Breast epithelium (tissue), 4 donors: Measurements from ENCODE around the gene MCM5. TPM values are rescaled to one million over a fixed set of nuclear protein-coding genes. Genes with fewer than 3 reads are reported as not detected.

Source experiments
- DNase-seq, 2 donors: peaks; one replicate each; pipeline ENCODE4 v3.0.0-alpha.2; 2019; ENCODE audit warnings: low spot score in 2 of 2
- H3K27ac ChIP-seq, 2 donors: fragments of 200-600 bp; sonication (generic) in 1 of 2; one replicate each; pipeline ENCODE4 v1.5.1; 2016 to 2019; ENCODE audit warnings: mild to moderate bottlenecking in 1 of 2
- H3K27me3 ChIP-seq, 2 donors: fragments of 200-600 bp; sonication (generic) in 1 of 2; one replicate each; pipeline versions ENCODE4 v1.5.1 to v1.6.0; 2017 to 2019; ENCODE audit warnings: control low read depth in 1 of 2, mild to moderate bottlenecking in 1 of 2
- H3K36me3 ChIP-seq: fragments of 200-600 bp; one replicate; pipeline ENCODE4 v1.5.1; 2019
- H3K4me1 ChIP-seq, 2 donors: fragments of 200-600 bp; sonication (generic); one replicate each; pipeline ENCODE4 v1.5.1; 2016 to 2019; ENCODE audit warnings: control low read depth in 1 of 2
- H3K4me3 ChIP-seq, 3 donors: fragments of 200-600 bp; sonication (generic); 1 replicate in 2 of 3; 2 replicates in 1 of 3; pipeline ENCODE4 v1.5.1; 2016 to 2019; ENCODE audit warnings: mild to moderate bottlenecking in 3 of 3, moderate library complexity in 2 of 3
- H3K9me3 ChIP-seq, 2 donors: fragments of 200-600 bp; sonication (generic) in 1 of 2; one replicate each; pipeline ENCODE4 v1.5.1; 2016 to 2019; ENCODE audit warnings: control low read depth in 1 of 2
- POLR2A ChIP-seq: fragments of 450-650 bp; IDR thresholded peaks from one replicate; pipeline ENCODE4 v1.6.1; 2016; ENCODE audit warnings: antibody characterized with exemption, mild to moderate bottlenecking, moderate library complexity
- POLR2AphosphoS5 ChIP-seq, 3 donors: sonication (generic); formaldehyde crosslinking; IDR thresholded peaks; one replicate each; pipeline ENCODE4 v1.6.1; 2017; ENCODE audit warnings: antibody characterized with exemption in 3 of 3
- intact Hi-C: fragments of 100-400 bp; cut with DNase I; formaldehyde crosslinking; loops from one replicate; pipeline ENCODE4 v1.15.1; 2023; ENCODE audit warnings: low total_unique reads
- total RNA-seq, 3 donors: library from RNA; depleted of rRNA; stranded (reverse); fragments of >200 nt; gene quantifications; one replicate each; pipeline ENCODE4 v1.1.0, GENCODE V29; 2016
- TF ChIP-seq, protein P1 (sequence below), 3 donors: fragments of 450-650 bp; IDR thresholded peaks; one replicate each; pipeline ENCODE4 v1.5.1; 2016 to 2017; ENCODE audit warnings: antibody characterized with exemption in 3 of 3, mild to moderate bottlenecking in 3 of 3, moderate library complexity in 3 of 3

The MCM5 gene
- total RNA-seq, 3 donors from 2014 or later, result 16.4 to 23.3 (median 16.8) TPM

DNA sequence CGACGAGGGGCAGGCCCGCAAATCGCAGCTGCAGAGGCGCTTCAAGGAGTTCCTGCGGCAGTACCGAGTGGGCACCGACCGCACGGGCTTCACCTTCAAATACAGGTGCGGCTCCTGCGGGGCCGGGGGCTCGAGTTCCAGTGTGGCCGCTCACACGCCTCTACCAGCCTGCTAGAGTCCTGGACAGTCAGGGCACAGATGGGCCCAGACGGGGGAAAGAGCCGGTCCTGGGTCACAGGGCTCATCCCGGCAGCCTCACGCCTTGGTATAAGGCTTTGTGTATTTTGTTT, 506 bp downstream of the MCM5 start:
- TF ChIP-seq, protein P1, sequence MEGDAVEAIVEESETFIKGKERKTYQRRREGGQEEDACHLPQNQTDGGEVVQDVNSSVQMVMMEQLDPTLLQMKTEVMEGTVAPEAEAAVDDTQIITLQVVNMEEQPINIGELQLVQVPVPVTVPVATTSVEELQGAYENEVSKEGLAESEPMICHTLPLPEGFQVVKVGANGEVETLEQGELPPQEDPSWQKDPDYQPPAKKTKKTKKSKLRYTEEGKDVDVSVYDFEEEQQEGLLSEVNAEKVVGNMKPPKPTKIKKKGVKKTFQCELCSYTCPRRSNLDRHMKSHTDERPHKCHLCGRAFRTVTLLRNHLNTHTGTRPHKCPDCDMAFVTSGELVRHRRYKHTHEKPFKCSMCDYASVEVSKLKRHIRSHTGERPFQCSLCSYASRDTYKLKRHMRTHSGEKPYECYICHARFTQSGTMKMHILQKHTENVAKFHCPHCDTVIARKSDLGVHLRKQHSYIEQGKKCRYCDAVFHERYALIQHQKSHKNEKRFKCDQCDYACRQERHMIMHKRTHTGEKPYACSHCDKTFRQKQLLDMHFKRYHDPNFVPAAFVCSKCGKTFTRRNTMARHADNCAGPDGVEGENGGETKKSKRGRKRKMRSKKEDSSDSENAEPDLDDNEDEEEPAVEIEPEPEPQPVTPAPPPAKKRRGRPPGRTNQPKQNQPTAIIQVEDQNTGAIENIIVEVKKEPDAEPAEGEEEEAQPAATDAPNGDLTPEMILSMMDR (IDR thresholded peaks at IDR 0.05), result no peak
- TF ChIP-seq POLR2AphosphoS5 (IDR thresholded peaks at IDR 0.05), result no peak
- no peak for TF ChIP-seq POLR2A
- intact Hi-C loops, result no loop called here
- Histone ChIP-seq H3K4me3 (peak overlapping the region; percentile 70 to 95 (median 84)), H3K36me3 (no peaks in the 10 kb centered on the region), H3K27ac (peak overlapping the region; percentile 23 to 50), H3K4me1 (no peaks in the 10 kb centered on the region), H3K9me3 (no peaks in the 10 kb centered on the region), H3K27me3 (no peaks in the 10 kb centered on the region)
- DNase-seq, result no peak

- no peak for DNase-seq
- TF ChIP-seq POLR2A (no peak), POLR2AphosphoS5 (IDR thresholded peaks at IDR 0.05) (no peak)
- TF ChIP-seq, protein P1 (IDR thresholded peaks at IDR 0.05), result no peak
- H3K27ac ChIP-seq, result no peak overlapping the region
- H3K9me3 ChIP-seq, result no peaks in the 10 kb centered on the region
- peak overlapping the region in 1 of 3 donors; percentile 95 for H3K4me3 ChIP-seq
- intact Hi-C loops, result no loop called here
- peaks cover 3% of the 10 kb centered on the region for H3K36me3 ChIP-seq
- H3K4me1 ChIP-seq, result no peaks in the 10 kb centered on the region
- no peaks in the 10 kb centered on the region for H3K27me3 ChIP-seq
Observed at GRCh38 chr22:35401863-35402262, 1.9 kb downstream of the MCM5 start.

DNA sequence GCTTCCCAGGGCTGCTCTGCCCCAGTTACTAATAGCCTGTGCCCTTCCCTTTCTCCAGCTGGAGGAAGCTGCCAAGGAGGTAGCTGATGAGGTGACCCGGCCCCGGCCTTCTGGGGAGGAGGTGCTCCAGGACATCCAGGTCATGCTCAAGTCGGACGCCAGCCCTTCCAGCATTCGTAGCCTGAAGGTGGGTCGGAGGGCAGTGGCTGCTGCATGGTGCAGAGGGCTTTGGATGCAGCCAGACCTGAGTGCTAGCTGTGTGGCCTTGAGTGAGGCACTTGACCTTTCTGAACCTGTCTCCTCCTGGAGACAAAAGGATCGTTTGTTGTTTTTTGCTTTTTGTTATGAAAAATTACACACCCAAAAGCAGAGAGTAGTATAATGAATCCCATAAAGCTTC, 3.4 kb downstream of the MCM5 start:
- H3K9me3 ChIP-seq, result no peaks in the 10 kb centered on the region
- no peak overlapping the region for H3K27ac ChIP-seq
- DNase-seq, result no peak
- no peak overlapping the region for H3K4me3 ChIP-seq
- TF ChIP-seq, protein P1 (IDR thresholded peaks at IDR 0.05), result no peak
- TF ChIP-seq POLR2AphosphoS5 (IDR thresholded peaks at IDR 0.05), result no peak
- TF ChIP-seq POLR2A, result no peak
- no peaks in the 10 kb centered on the region for H3K27me3 ChIP-seq
- H3K4me1 ChIP-seq, result no peaks in the 10 kb centered on the region
- intact Hi-C loops, result no loop called here
- H3K36me3 ChIP-seq, result peaks cover 3% of the 10 kb centered on the region

GRCh38 chr22:35404176-35404575, 4.2 kb downstream of the MCM5 start:
- H3K4me3 ChIP-seq, result no peak overlapping the region
- intact Hi-C loops, result no loop called here
- DNase-seq, result no peak
- no peaks in the 10 kb centered on the region for H3K4me1 ChIP-seq
- H3K36me3 ChIP-seq, result peaks cover 3% of the 10 kb centered on the region
- no peaks in the 10 kb centered on the region for H3K27me3 ChIP-seq
- H3K9me3 ChIP-seq, result no peaks in the 10 kb centered on the region
- TF ChIP-seq POLR2AphosphoS5 (IDR thresholded peaks at IDR 0.05) (no peak), POLR2A (no peak)
- TF ChIP-seq, protein P1 (IDR thresholded peaks at IDR 0.05), result no peak
- no peak overlapping the region for H3K27ac ChIP-seq

GRCh38 chr22:35406443-35406842, 6.5 kb downstream of the MCM5 start:
- H3K9me3 ChIP-seq, result no peaks in the 10 kb centered on the region
- intact Hi-C loops, result no loop called here
- H3K27me3 ChIP-seq, result no peaks in the 10 kb centered on the region
- H3K36me3 ChIP-seq, result peaks cover 3% of the 10 kb centered on the region
- no peak overlapping the region for H3K4me3 ChIP-seq
- no peak overlapping the region for H3K27ac ChIP-seq
- H3K4me1 ChIP-seq, result no peaks in the 10 kb centered on the region
- TF ChIP-seq POLR2A (no peak), POLR2AphosphoS5 (IDR thresholded peaks at IDR 0.05) (no peak)
- TF ChIP-seq, protein P1 (IDR thresholded peaks at IDR 0.05), result no peak
- no peak for DNase-seq
